Upper lobe of left lung (tissue), 6 donors: ENCODE results near the gene PRKCQ. TPM values are rescaled to one million over a fixed set of nuclear protein-coding genes. Genes with fewer than 3 reads are reported as not detected.
"Not testable (repeated sequence)": the region's sequence is repeated elsewhere in the genome, so short reads cannot be mapped to it uniquely, and the experiment has no call there.

Source experiments
- ATAC-seq, 2 donors: fragments of 200-7000 bp; cut with Tn5 transposase; one replicate each; pipeline ENCODE4 v1.9.1; 2022; ENCODE audit warnings: mild to moderate bottlenecking in 2 of 2, moderate library complexity in 2 of 2; ENCODE audit not compliant: low FRiP score in 2 of 2
- DNase-seq, 2 donors: peaks; one replicate each; pipeline ENCODE4 v3.0.0-alpha.2; 2019 to 2020
- H3K27ac ChIP-seq, 4 donors: fragments of 200-600 bp; sonication (generic); one replicate each; pipeline ENCODE4 v1.5.1; 2016 to 2019
- H3K27me3 ChIP-seq, 4 donors: fragments of 200-600 bp; sonication (generic); one replicate each; pipeline ENCODE4 v1.5.1; 2017 to 2019
- H3K36me3 ChIP-seq, 4 donors: fragments of 200-600 bp; sonication (generic); one replicate each; pipeline ENCODE4 v1.5.1; 2016 to 2019
- H3K4me1 ChIP-seq, 4 donors: fragments of 200-600 bp; sonication (generic); one replicate each; pipeline ENCODE4 v1.5.1; 2018 to 2019
- H3K4me3 ChIP-seq, 4 donors: fragments of 200-600 bp; sonication (generic); one replicate each; pipeline ENCODE4 v1.5.1; 2017 to 2019; ENCODE audit warnings: mild to moderate bottlenecking in 2 of 4, moderate library complexity in 1 of 4
- H3K9me3 ChIP-seq, 4 donors: fragments of 200-600 bp; sonication (generic); one replicate each; pipeline ENCODE4 v1.5.1; 2018 to 2019
- CTCF ChIP-seq, 6 experiments: fragments of 450-650 bp in 4 of 6; fragments of 200-600 bp in 2 of 6; sonication (generic) in 2 of 6; IDR thresholded peaks; one replicate each; pipeline ENCODE4 v1.5.1; 2016 to 2019; ENCODE audit warnings: antibody characterized with exemption in 6 of 6
- EP300 ChIP-seq, 4 donors: sonication (generic); formaldehyde crosslinking; IDR thresholded peaks; one replicate each; pipeline ENCODE4 v1.5.1; 2017; ENCODE audit warnings: antibody characterized with exemption in 4 of 4, control low read depth in 2 of 4
- POLR2A ChIP-seq, 4 donors: fragments of 450-650 bp; IDR thresholded peaks; one replicate each; pipeline ENCODE4 v1.5.1; 2016 to 2017; ENCODE audit warnings: antibody characterized with exemption in 4 of 4, mild to moderate bottlenecking in 2 of 4
- POLR2AphosphoS5 ChIP-seq, 2 donors: sonication (generic); formaldehyde crosslinking; IDR thresholded peaks; one replicate each; pipeline ENCODE4 v1.5.1; 2017; ENCODE audit warnings: antibody characterized with exemption in 2 of 2
- WGBS, 2 donors: methylation state at CpG; one replicate each; pipeline ENCODE4 v1.1.5; 2017 to 2018; 5-methylcytosine and 5-hydroxymethylcytosine counted together
- total RNA-seq, 6 donors: library from RNA; depleted of rRNA in 4 of 6; stranded (reverse); fragments of >200 nt in 4 of 6; gene quantifications; one replicate each; pipeline versions ENCODE4 v1.1.0 to v1.2.1, GENCODE V29; 2016 to 2021
- donor health status: DM: no; HTN: no; CAD: no; lungs with moderate emphysema.
- donor health status: DM: no; HTN: yes; CAD: no; lungs with severe emphysema.

The PRKCQ gene
- total RNA-seq, 6 donors from 2014 or later: 6.5 to 16.8 (median 11.2) TPM

- no peaks in the 10 kb centered on the region for H3K27me3 ChIP-seq
- no peak overlapping the region for H3K27ac ChIP-seq
- H3K36me3 ChIP-seq: no peaks in the 10 kb centered on the region
- no peaks in the 10 kb centered on the region for H3K4me1 ChIP-seq
- DNase-seq: no peak
- 79 to 91% methylated on average over 4 of the region's 4 CpGs for WGBS, 2 donors
- no peaks in the 10 kb centered on the region for H3K9me3 ChIP-seq
- no peak for TF ChIP-seq EP300 (IDR thresholded peaks at IDR 0.05)
- no peak for TF ChIP-seq POLR2AphosphoS5 (IDR thresholded peaks at IDR 0.05)
- no peak for TF ChIP-seq POLR2A (IDR thresholded peaks at IDR 0.05)
- no peak for ATAC-seq
- no peak overlapping the region for H3K4me3 ChIP-seq
These were observed 6.4 kb upstream of the PRKCQ start for GRCh38 chr10:6586501-6586900.

DNA sequence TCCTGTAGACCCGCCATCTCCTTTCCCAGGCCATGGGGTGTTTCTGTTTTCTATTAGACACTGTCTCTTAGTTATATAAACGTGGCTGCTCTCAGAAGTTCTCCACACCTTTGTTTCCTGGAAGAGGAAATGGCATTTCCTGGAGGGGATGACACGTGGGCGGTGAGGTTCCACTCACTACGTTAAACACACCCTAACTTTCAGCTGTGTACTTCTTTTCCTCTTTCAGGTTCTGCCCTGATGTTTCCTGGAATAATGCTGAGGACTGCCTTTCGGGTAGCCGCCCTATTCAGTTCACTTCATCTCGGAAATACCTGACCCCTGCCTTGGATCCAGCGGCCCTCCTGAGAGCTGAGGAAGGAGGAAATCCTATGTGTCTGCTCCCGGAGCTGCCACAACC, 3.4 kb upstream of the PRKCQ start:
- 63 to 65% methylated on average over 10 of the region's 10 CpGs for WGBS, 2 donors

DNA sequence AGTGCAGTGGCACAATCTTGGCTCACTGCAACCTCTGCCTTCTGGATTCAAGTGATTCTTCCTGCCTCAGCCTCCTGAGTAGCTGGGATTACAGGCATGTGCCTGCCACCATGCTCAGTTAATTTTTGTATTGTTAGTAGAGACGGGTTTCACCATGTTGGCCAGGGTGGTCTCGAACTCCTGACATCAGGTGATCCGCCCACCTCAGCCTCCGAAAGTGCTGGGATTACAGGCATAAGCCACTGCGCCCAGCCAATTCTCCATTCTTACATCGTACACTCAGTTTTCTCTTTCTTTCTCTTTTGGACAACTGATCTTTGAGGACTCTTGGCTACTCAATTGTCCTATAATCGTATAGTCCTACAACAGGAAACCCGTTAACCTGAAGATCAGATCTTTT, 2.8 kb upstream of the PRKCQ start:
- ATAC-seq: not testable (repeated sequence)

More for the DNA sequence above, 3.4 kb upstream of the PRKCQ start:
- no peak for TF ChIP-seq POLR2A (IDR thresholded peaks at IDR 0.05)
- Histone ChIP-seq H3K27me3 (peaks cover 0 to 3% (median 0%) of the 10 kb centered on the region in 4 donors), H3K4me1 (peaks cover 4 to 13% (median 6%) of the 10 kb centered on the region in 4 donors), H3K27ac (no peak overlapping the region), H3K4me3 (no peak overlapping the region), H3K36me3 (no peaks in the 10 kb centered on the region), H3K9me3 (no peaks in the 10 kb centered on the region)
- DNase-seq (no peak), ATAC-seq (no peak)

GRCh38 chr10:6582298-6582697, 2.2 kb upstream of the PRKCQ start:
- WGBS, 2 donors: 92 to 95% methylated on average over 5 of the region's 5 CpGs
- ATAC-seq (no peak), DNase-seq (no peak)
- TF ChIP-seq POLR2AphosphoS5 (IDR thresholded peaks at IDR 0.05) (no peak), CTCF (IDR thresholded peaks at IDR 0.05) (no peak), POLR2A (IDR thresholded peaks at IDR 0.05) (no peak), EP300 (IDR thresholded peaks at IDR 0.05) (no peak)
- peaks cover 4 to 13% (median 6%) of the 10 kb centered on the region in 4 donors for H3K4me1 ChIP-seq
- H3K4me3 ChIP-seq: no peak overlapping the region
- no peaks in the 10 kb centered on the region for H3K9me3 ChIP-seq
- no peaks in the 10 kb centered on the region for H3K36me3 ChIP-seq
- H3K27me3 ChIP-seq: peaks cover 0 to 3% (median 0%) of the 10 kb centered on the region in 4 donors
- no peak overlapping the region for H3K27ac ChIP-seq

More for the DNA sequence above, 2.8 kb upstream of the PRKCQ start:
- H3K9me3 ChIP-seq, H3K27me3 ChIP-seq, H3K27ac ChIP-seq, H3K36me3 ChIP-seq, H3K4me3 ChIP-seq, DNase-seq: not testable (repeated sequence)
- peaks cover 4 to 13% (median 6%) of the 10 kb centered on the region in 4 donors for H3K4me1 ChIP-seq
- WGBS, 2 donors: 94 to 95% methylated on average over 8 of the region's 8 CpGs

DNA sequence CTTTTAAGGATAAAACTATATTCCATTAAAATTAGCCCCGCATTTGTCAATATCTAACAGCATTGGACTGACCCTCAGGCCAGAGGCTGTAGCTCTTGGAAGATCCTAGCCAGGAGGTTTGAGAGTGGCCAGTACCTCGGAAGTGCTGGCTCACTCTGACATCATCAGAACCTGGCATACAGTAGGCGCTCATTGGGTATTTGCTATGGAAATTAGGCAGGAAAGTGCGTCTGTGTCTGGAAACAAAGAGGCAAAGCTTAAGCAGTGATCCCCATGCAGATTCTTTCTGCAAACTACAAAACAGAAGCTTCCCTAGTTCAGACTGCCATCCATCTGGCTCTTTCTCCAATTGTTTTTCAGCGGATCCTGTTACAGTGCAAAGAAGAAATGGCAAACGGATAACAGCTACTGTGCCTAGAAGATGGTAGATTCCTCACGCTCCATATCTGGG, 1.7 kb upstream of the PRKCQ start:
- WGBS, 2 donors: 81 to 83% methylated on average over 7 of the region's 7 CpGs
- H3K27ac ChIP-seq: no peak overlapping the region
- DNase-seq: no peak
- ATAC-seq: no peak
- peaks cover 4 to 13% (median 6%) of the 10 kb centered on the region in 4 donors for H3K4me1 ChIP-seq
- H3K4me3 ChIP-seq: peak overlapping the region in 1 of 4 donors; percentile 84
- H3K9me3 ChIP-seq: no peaks in the 10 kb centered on the region
- TF ChIP-seq EP300 (IDR thresholded peaks at IDR 0.05): no peak
- no peak for TF ChIP-seq CTCF (IDR thresholded peaks at IDR 0.05)
- TF ChIP-seq POLR2AphosphoS5 (IDR thresholded peaks at IDR 0.05): no peak
- TF ChIP-seq POLR2A (IDR thresholded peaks at IDR 0.05): no peak
- H3K36me3 ChIP-seq: no peaks in the 10 kb centered on the region
- peaks cover 0 to 3% (median 0%) of the 10 kb centered on the region in 4 donors for H3K27me3 ChIP-seq

GRCh38 chr10:6581223-6581622, 1.1 kb upstream of the PRKCQ start:
- H3K36me3 ChIP-seq, H3K9me3 ChIP-seq, DNase-seq, H3K27me3 ChIP-seq, ATAC-seq: not testable (repeated sequence)
- WGBS, 2 donors: 25 to 45% methylated on average over 7 of the region's 7 CpGs
- H3K4me3 ChIP-seq: peak overlapping the region in 3 of 4 donors; percentile 63 to 84 (median 75)
- H3K27ac ChIP-seq: peak overlapping the region in 2 of 4 donors; percentile 46 to 86
- H3K4me1 ChIP-seq: peaks cover 4 to 13% (median 6%) of the 10 kb centered on the region in 4 donors
